Mesenchymal stem cell (in vitro differentiated cells and primary cell): ENCODE results near the gene UTP11.

Source experiments
- DNase-seq: peaks from one replicate; pipeline ENCODE4 v3.0.0-alpha.2; 2013
- H2AFZ ChIP-seq: one replicate; pipeline ENCODE4 v1.6.1; 2013; ENCODE audit warnings: low read depth, mild to moderate bottlenecking, control low read depth, inconsistent platforms, low read length, moderate library complexity
- H2AK5ac ChIP-seq: 2 replicates; pipeline ENCODE4 v1.6.1; 2013; ENCODE audit warnings: low read length, moderate library complexity, mild to moderate bottlenecking, inconsistent platforms; ENCODE audit not compliant: severe bottlenecking
- H2BK120ac ChIP-seq: one replicate; pipeline ENCODE4 v1.6.1; 2013; ENCODE audit warnings: low read depth, mild to moderate bottlenecking, inconsistent platforms, low read length, moderate library complexity
- H2BK12ac ChIP-seq, 2 experiments: one replicate each; pipeline ENCODE4 v1.6.1; 2013; ENCODE audit warnings: inconsistent platforms in 2 of 2, low read length in 2 of 2, mild to moderate bottlenecking in 2 of 2, moderate library complexity in 2 of 2, control low read depth in 1 of 2
- H2BK15ac ChIP-seq: one replicate; pipeline ENCODE4 v1.6.1; 2013; ENCODE audit warnings: mild to moderate bottlenecking, low read depth, inconsistent platforms; ENCODE audit not compliant: poor library complexity, severe bottlenecking
- H2BK5ac ChIP-seq: 2 replicates; pipeline ENCODE4 v1.6.1; 2013; ENCODE audit warnings: low read depth, mild to moderate bottlenecking, low read length, control low read depth, inconsistent platforms; ENCODE audit not compliant: poor library complexity, severe bottlenecking
- H3K14ac ChIP-seq, 2 experiments: one replicate each; pipeline ENCODE4 v1.6.1; 2013; ENCODE audit warnings: inconsistent platforms in 2 of 2, low read length in 2 of 2, control low read depth in 1 of 2, mild to moderate bottlenecking in 1 of 2, moderate library complexity in 1 of 2
- H3K18ac ChIP-seq, 2 experiments: one replicate each; pipeline ENCODE4 v1.6.1; 2013; ENCODE audit warnings: inconsistent platforms in 2 of 2, low read length in 2 of 2, control low read depth in 1 of 2, low read depth in 1 of 2, mild to moderate bottlenecking in 1 of 2
- H3K23ac ChIP-seq, 2 experiments: one replicate each; pipeline ENCODE4 v1.6.1; 2013; ENCODE audit warnings: inconsistent platforms in 2 of 2, low read length in 2 of 2, mild to moderate bottlenecking in 2 of 2, moderate library complexity in 2 of 2, control low read depth in 1 of 2
- H3K27ac ChIP-seq: 2 replicates; pipeline ENCODE4 v1.5.1; 2013; ENCODE audit warnings: mild to moderate bottlenecking, moderate library complexity, low read length, control low read depth, inconsistent platforms; ENCODE audit not compliant: poor library complexity, severe bottlenecking
- H3K27me3 ChIP-seq, 2 experiments: 2 replicates each; pipeline versions ENCODE4 v1.6.1 to v1.7.0; 2013; ENCODE audit warnings: low read length in 2 of 2, mild to moderate bottlenecking in 2 of 2, moderate library complexity in 2 of 2, control low read depth in 1 of 2, inconsistent platforms in 1 of 2; ENCODE audit not compliant: control insufficient read depth in 1 of 2, insufficient read depth in 1 of 2
- H3K36me3 ChIP-seq, 2 experiments: 2 replicates each; pipeline versions ENCODE4 v1.6.1 to v1.7.0; 2013; ENCODE audit warnings: low read length in 2 of 2, control low read depth in 1 of 2, inconsistent platforms in 1 of 2, low read depth in 1 of 2, mild to moderate bottlenecking in 1 of 2; ENCODE audit not compliant: insufficient read depth in 2 of 2, control insufficient read depth in 1 of 2
- H3K4ac ChIP-seq, 2 experiments: one replicate each; pipeline ENCODE4 v1.6.1; 2013; ENCODE audit warnings: inconsistent platforms in 2 of 2, low read length in 2 of 2, mild to moderate bottlenecking in 2 of 2, moderate library complexity in 2 of 2, control low read depth in 1 of 2, low read depth in 1 of 2
- H3K4me1 ChIP-seq: 2 replicates; pipeline ENCODE4 v1.6.1; 2013; ENCODE audit warnings: low read depth, low read length, control low read depth; ENCODE audit not compliant: control insufficient read depth, insufficient read depth
- H3K4me2 ChIP-seq: 2 replicates; pipeline ENCODE4 v1.6.1; 2013; ENCODE audit warnings: low read length, mild to moderate bottlenecking, inconsistent platforms; ENCODE audit not compliant: poor library complexity, severe bottlenecking
- H3K4me3 ChIP-seq, 2 experiments: 2 replicates each; pipeline versions ENCODE4 v1.5.1 to v1.7.0; 2013; ENCODE audit warnings: low read length in 2 of 2, mild to moderate bottlenecking in 2 of 2, control low read depth in 1 of 2, low read depth in 1 of 2; ENCODE audit not compliant: insufficient read depth in 1 of 2
- H3K79me1 ChIP-seq: replicated peaks from 2 replicates; pipeline ENCODE4 v1.6.1; 2013; ENCODE audit warnings: mild to moderate bottlenecking, control low read depth, low read length, inconsistent platforms; ENCODE audit not compliant: poor library complexity, severe bottlenecking
- H3K9ac ChIP-seq: 2 replicates; pipeline ENCODE4 v1.7.0; 2013; ENCODE audit warnings: mild to moderate bottlenecking, low read length, moderate library complexity
- H3K9me3 ChIP-seq: 2 replicates; pipeline ENCODE4 v1.7.0; 2013; ENCODE audit warnings: mild to moderate bottlenecking, low read length; ENCODE audit not compliant: control insufficient read depth
- H4K8ac ChIP-seq: one replicate; pipeline ENCODE4 v1.6.1; 2013; ENCODE audit warnings: inconsistent platforms, mild to moderate bottlenecking, low read length, moderate library complexity
- H4K91ac ChIP-seq: one replicate; pipeline ENCODE4 v1.6.1; 2013; ENCODE audit warnings: mild to moderate bottlenecking, low read length, inconsistent platforms
- WGBS: methylation state at CpG from one replicate; pipeline ENCODE4 v1.1.7; 2013; ENCODE audit warnings: mixed read lengths; 5-methylcytosine and 5-hydroxymethylcytosine counted together

The UTP11 gene

GRCh38 chr1:38014171-38014570 is 1.6 kb downstream of the UTP11 start:
- H3K14ac ChIP-seq = no peak overlapping the region
- H4K8ac ChIP-seq = no peak overlapping the region
- no peaks in the 10 kb centered on the region for H3K9me3 ChIP-seq
- no peak overlapping the region for H3K23ac ChIP-seq
- peaks cover 8% of the 10 kb centered on the region for H3K4me1 ChIP-seq
- no peak overlapping the region for H4K91ac ChIP-seq
- no peak overlapping the region for H2BK120ac ChIP-seq
- DNase-seq = peak; percentile 39
- H3K79me1 ChIP-seq = peaks cover 6% of the 10 kb centered on the region
- peaks cover 16 to 35% of the 10 kb centered on the region in 2 experiments for H3K36me3 ChIP-seq
- H3K4me3 ChIP-seq = peak overlapping the region in 1 of 2 experiments; percentile 96
- H2AFZ ChIP-seq = no peak overlapping the region
- peak overlapping the region; percentile 98 for H3K9ac ChIP-seq
- H3K4me2 ChIP-seq = no peak overlapping the region
- no peak overlapping the region for H3K18ac ChIP-seq
- no peak overlapping the region for H3K4ac ChIP-seq
- no peak overlapping the region for H2BK15ac ChIP-seq
- no peaks in the 10 kb centered on the region for H3K27me3 ChIP-seq
- H3K27ac ChIP-seq = no peak overlapping the region
- no peak overlapping the region for H2BK5ac ChIP-seq
- peak overlapping the region; percentile 59 for H2AK5ac ChIP-seq
- 78% methylated on average over 4 of the region's 4 CpGs for WGBS
- H2BK12ac ChIP-seq = peak overlapping the region in 1 of 2 experiments; percentile 64

- WGBS = 96% methylated on average over 10 of the region's 11 CpGs
- Histone ChIP-seq H3K4me2 (no peak overlapping the region), H3K36me3 (peaks cover 20 to 42% of the 10 kb centered on the region in 2 experiments), H4K8ac (no peak overlapping the region), H2BK5ac (no peak overlapping the region), H3K23ac (no peak overlapping the region), H4K91ac (no peak overlapping the region), H3K9ac (peak overlapping the region; percentile 98), H2BK15ac (no peak overlapping the region), H2BK12ac (no peak overlapping the region), H2AK5ac (no peak overlapping the region), H3K27ac (no peak overlapping the region), H3K18ac (no peak overlapping the region), H3K27me3 (no peaks in the 10 kb centered on the region), H3K4me1 (peaks cover 7% of the 10 kb centered on the region), H3K4ac (no peak overlapping the region), H3K14ac (no peak overlapping the region), H2AFZ (no peak overlapping the region), H3K9me3 (no peaks in the 10 kb centered on the region), H3K4me3 (peak overlapping the region in 1 of 2 experiments; percentile 96), H2BK120ac (no peak overlapping the region), H3K79me1 (peaks cover 6% of the 10 kb centered on the region)
- DNase-seq = no peak
Observed at GRCh38 chr1:38014724-38015424, 2.3 kb downstream of the UTP11 start.

GRCh38 chr1:38015978-38016725 is 3.6 kb downstream of the UTP11 start:
- no peak overlapping the region for H2BK120ac ChIP-seq
- H3K4ac ChIP-seq = no peak overlapping the region
- peak overlapping the region in 1 of 2 experiments; percentile 52 for H3K4me3 ChIP-seq
- H2BK5ac ChIP-seq = no peak overlapping the region
- no peaks in the 10 kb centered on the region for H3K27me3 ChIP-seq
- H3K79me1 ChIP-seq = peaks cover 7% of the 10 kb centered on the region
- no peak overlapping the region for H2BK12ac ChIP-seq
- no peak overlapping the region for H3K14ac ChIP-seq
- H3K9me3 ChIP-seq = no peaks in the 10 kb centered on the region
- peaks cover 7% of the 10 kb centered on the region for H3K4me1 ChIP-seq
- H3K9ac ChIP-seq = peak overlapping the region; percentile 98
- peaks cover 27 to 54% of the 10 kb centered on the region in 2 experiments for H3K36me3 ChIP-seq
- WGBS = 66% methylated on average over 6 of the region's 6 CpGs
- no peak for DNase-seq
- no peak overlapping the region for H2AK5ac ChIP-seq
- H2AFZ ChIP-seq = no peak overlapping the region
- H4K91ac ChIP-seq = no peak overlapping the region
- H4K8ac ChIP-seq = peak overlapping the region; percentile 8
- no peak overlapping the region for H3K23ac ChIP-seq
- H3K27ac ChIP-seq = peak overlapping the region; percentile 19
- no peak overlapping the region for H2BK15ac ChIP-seq
- H3K4me2 ChIP-seq = no peak overlapping the region
- H3K18ac ChIP-seq = no peak overlapping the region

GRCh38 chr1:38018864-38019343 is 6.4 kb downstream of the UTP11 start:
- H3K23ac ChIP-seq = no peak overlapping the region
- H2BK5ac ChIP-seq = no peak overlapping the region
- peaks cover 39 to 81% of the 10 kb centered on the region in 2 experiments for H3K36me3 ChIP-seq
- H2BK15ac ChIP-seq = no peak overlapping the region
- DNase-seq = peak; percentile 61
- H3K27ac ChIP-seq = no peak overlapping the region
- no peak overlapping the region for H3K9ac ChIP-seq
- no peak overlapping the region for H3K4me2 ChIP-seq
- H3K4me3 ChIP-seq = no peak overlapping the region
- H3K9me3 ChIP-seq = no peaks in the 10 kb centered on the region
- no peak overlapping the region for H2BK120ac ChIP-seq
- 92% methylated on average over 6 of the region's 6 CpGs for WGBS
- H3K14ac ChIP-seq = no peak overlapping the region
- H2AFZ ChIP-seq = no peak overlapping the region
- H3K4ac ChIP-seq = no peak overlapping the region
- no peak overlapping the region for H4K8ac ChIP-seq
- H3K18ac ChIP-seq = no peak overlapping the region
- H2AK5ac ChIP-seq = no peak overlapping the region
- H4K91ac ChIP-seq = no peak overlapping the region
- H2BK12ac ChIP-seq = no peak overlapping the region
- H3K27me3 ChIP-seq = no peaks in the 10 kb centered on the region
- peaks cover 21% of the 10 kb centered on the region for H3K79me1 ChIP-seq
- peaks cover 3% of the 10 kb centered on the region for H3K4me1 ChIP-seq
